Endothelial cell of umbilical vein (primary cell): Measurements from ENCODE around the gene AMIGO3. TPM values are rescaled to one million over a fixed set of nuclear protein-coding genes. Genes with fewer than 3 reads are reported as not detected.
A peak's percentile ranks its signal among the peaks of the same experiment; 100 is the strongest.

Source experiments
- BruUV-seq: library from RNA; stranded (reverse); fragments of 400-500 nt; replicated peaks from 2 replicates; lab custom pipeline; 2021; lab: Mats Ljungman, UMichigan
- CTCF ChIA-PET: fragments of 300-600, 350-600 bp; sonication (Branson Sonifier 250); formaldehyde crosslinking; loops from one replicate; lab custom pipeline; 2021; ENCODE audit warnings: antibody characterized with exemption, inconsistent platforms; lab: Charles Lee
- POLR2A ChIA-PET: fragments of 300-600, 350-600 bp; sonication (Branson Sonifier 250); formaldehyde crosslinking; loops from one replicate; lab custom pipeline; 2021; ENCODE audit warnings: antibody characterized with exemption, inconsistent platforms; lab: Charles Lee
- DNase-seq: peaks from one replicate; pipeline ENCODE4 v3.0.0-alpha.2; 2011; ENCODE audit warnings: low read depth, low spot score
- FAIRE-seq: peaks from 2 replicates; lab custom pipeline; 2011; peaks lifted over from hg19 to GRCh38; lab: Jason Lieb, UNC
- H2AFZ ChIP-seq: 2 replicates; pipeline ENCODE4 v1.6.0; 2012; ENCODE audit warnings: low read depth, low read length, control low read depth, inconsistent platforms
- H3K27ac ChIP-seq: 2 replicates; pipeline ENCODE4 v1.5.1; 2011; ENCODE audit warnings: low read depth, mild to moderate bottlenecking, control low read depth, low read length, moderate library complexity; ENCODE audit not compliant: insufficient read depth
- H3K27me3 ChIP-seq, 2 experiments: 2 replicates each; pipeline versions ENCODE4 v1.6.0 to v1.6.1; 2011; ENCODE audit warnings: low read length in 2 of 2, mixed read lengths in 1 of 2; ENCODE audit not compliant: control insufficient read depth in 2 of 2, insufficient read depth in 2 of 2
- H3K36me3 ChIP-seq, 2 experiments: 2 replicates in 1 of 2; 3 replicates in 1 of 2; pipeline ENCODE4 v1.5.1; 2011; ENCODE audit warnings: low read length in 2 of 2, mild to moderate bottlenecking in 1 of 2, moderate library complexity in 1 of 2; ENCODE audit not compliant: control insufficient read depth in 2 of 2, insufficient read depth in 2 of 2; ENCODE audit errors: extremely low read depth in 1 of 2
- H3K4me1 ChIP-seq: 3 replicates; pipeline ENCODE4 v1.5.1; 2011; ENCODE audit warnings: mild to moderate bottlenecking, low read length; ENCODE audit not compliant: control insufficient read depth, insufficient read depth; ENCODE audit errors: extremely low read depth
- H3K4me2 ChIP-seq: 2 replicates; pipeline ENCODE4 v1.6.1; 2011; ENCODE audit warnings: low read length, control low read depth, mixed read lengths; ENCODE audit not compliant: insufficient read depth
- H3K4me3 ChIP-seq, 3 experiments: fragments of 200-600 bp in 1 of 3; sonication (generic), shearing (Covaris generic) in 1 of 3; replicated peaks in 1 of 3; 2 replicates each; pipeline ENCODE4 v1.5.1; 2011 to 2016; ENCODE audit warnings: control low read depth in 3 of 3, low read length in 3 of 3, mild to moderate bottlenecking in 2 of 3, inconsistent platforms in 1 of 3, low read depth in 1 of 3, moderate library complexity in 1 of 3; ENCODE audit not compliant: insufficient read depth in 1 of 3
- H3K79me2 ChIP-seq: 2 replicates; pipeline ENCODE4 v1.6.0; 2012; ENCODE audit warnings: low read length, inconsistent platforms; ENCODE audit not compliant: control insufficient read depth, insufficient read depth
- H3K9ac ChIP-seq: replicated peaks from 2 replicates; pipeline ENCODE3; 2011; ENCODE audit warnings: low read length, control low read depth; ENCODE audit not compliant: insufficient read depth; ENCODE audit errors: extremely low read depth
- H3K9me1 ChIP-seq: replicated peaks from 3 replicates; pipeline ENCODE4 v1.6.0; 2011; ENCODE audit warnings: mild to moderate bottlenecking, low read length; ENCODE audit not compliant: control insufficient read depth, insufficient read depth; ENCODE audit errors: extremely low read depth
- H3K9me3 ChIP-seq: replicated peaks from 2 replicates; pipeline ENCODE4 v1.5.1; 2012; ENCODE audit warnings: low read length, inconsistent platforms; ENCODE audit not compliant: control insufficient read depth, insufficient read depth
- H4K20me1 ChIP-seq: replicated peaks from 2 replicates; pipeline ENCODE3; 2011; ENCODE audit warnings: mild to moderate bottlenecking, low read length; ENCODE audit not compliant: control insufficient read depth, insufficient read depth; ENCODE audit errors: extremely low read depth
- EZH2 ChIP-seq: IDR thresholded peaks from 2 replicates; pipeline ENCODE4 v1.6.1; 2012; ENCODE audit warnings: borderline replicate concordance, low read depth, mild to moderate bottlenecking, moderate library complexity, low read length, inconsistent platforms; ENCODE audit not compliant: severe bottlenecking
- GATA2 ChIP-seq: IDR thresholded peaks from 2 replicates; pipeline ENCODE4 v1.7.0; 2011; ENCODE audit warnings: low read depth, mild to moderate bottlenecking, moderate library complexity, mixed read lengths, low read length; ENCODE audit not compliant: insufficient read length, insufficient read depth
- JUN ChIP-seq: IDR thresholded peaks from 2 replicates; pipeline ENCODE4 v1.6.1; 2011; ENCODE audit warnings: borderline replicate concordance, low read depth; ENCODE audit not compliant: insufficient read length, insufficient read depth
- MAX ChIP-seq: IDR thresholded peaks from 2 replicates; pipeline ENCODE4 v1.6.1; 2011; ENCODE audit not compliant: insufficient read depth, insufficient read length
- MYC ChIP-seq: IDR thresholded peaks from one replicate; pipeline ENCODE4 v1.6.1; 2011; ENCODE audit warnings: mild to moderate bottlenecking, low read depth, low read length
- POLR2A ChIP-seq: IDR thresholded peaks from 2 replicates; pipeline ENCODE4 v1.6.1; 2012; ENCODE audit warnings: low read depth, mild to moderate bottlenecking, control low read depth, low read length
- POLR2AphosphoS5 ChIP-seq: IDR thresholded peaks from 2 replicates; pipeline ENCODE4 v1.6.1; 2012; ENCODE audit warnings: low read depth, mild to moderate bottlenecking, control low read depth, low read length, moderate library complexity; ENCODE audit not compliant: insufficient read depth
- dilution Hi-C: fragments of 300-500 bp; cut with MboI; formaldehyde crosslinking; loops from one replicate; pipeline ENCODE4 v1.15.0; 2019; ENCODE audit warnings: low sequenced_read_pairs; ENCODE audit not compliant: extremely low pct_ligation_motif_present
- intact Hi-C: fragments of 100-400 bp; cut with micrococcal nuclease; formaldehyde crosslinking; loops from one replicate; pipeline ENCODE4 v1.10.0; 2022
- polyA plus RNA-seq, 4 experiments: library from polyadenylated mRNA; depleted of rRNA in 3 of 4; stranded (reverse) in 3 of 4; unstranded in 1 of 4; fragments of >200 nt; gene quantifications; 2 replicates each; pipeline versions ENCODE4 v1.2.1 to v1.2.3, GENCODE V29; 2011 to 2012; ENCODE audit warnings: missing spikeins in 1 of 4
- total RNA-seq: library from RNA; stranded (reverse); gene quantifications from 2 replicates; pipeline ENCODE4 v1.2.3, GENCODE V29; 2021

AMIGO3 gene
- total and polyA plus RNA-seq, 2 donors (not counting 3 experiments of a cell fraction or from before 2014, with no cell fraction given), result 0.21 TPM; not detected in 1

DNA sequence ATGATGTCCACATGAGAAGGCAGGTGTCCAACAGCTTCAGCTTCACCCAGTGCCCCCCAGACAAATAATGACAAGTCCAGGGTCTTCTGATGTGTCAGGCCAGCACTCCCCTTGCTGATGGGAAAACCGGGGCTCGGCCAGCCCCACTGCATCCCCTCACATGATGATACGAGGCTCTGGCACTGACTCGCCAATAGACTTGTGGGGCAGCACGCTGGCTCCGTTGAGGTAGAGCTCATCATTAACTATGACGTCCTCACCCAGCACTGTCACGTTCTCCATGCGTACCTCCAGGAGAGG, 2.1 kb upstream of the AMIGO3 start:
- intact Hi-C loops, result loop anchor here (10.0 kb wide), 1 partner anchor 363 kb away; the partner anchor contains the start of gene RBM5

GRCh38 chr3:49720855-49721595, 1.5 kb upstream of the AMIGO3 start:
- ChIA-PET POLR2A (no interaction called here), CTCF (interaction anchor here (1.0 kb wide), 1 partner anchor 118 kb away, joined by 3 read pairs; no protein-coding TSS in a partner anchor)
- Histone ChIP-seq H2AFZ (no peak overlapping the region), H3K9me1 (no peaks in the 10 kb centered on the region), H3K4me3 (no peak overlapping the region), H3K9ac (no peak overlapping the region), H3K36me3 (peaks cover 3 to 22% of the 10 kb centered on the region in 2 experiments), H3K9me3 (no peaks in the 10 kb centered on the region), H3K4me2 (no peak overlapping the region), H3K27me3 (no peaks in the 10 kb centered on the region), H3K79me2 (peaks cover 13% of the 10 kb centered on the region), H4K20me1 (no peaks in the 10 kb centered on the region), H3K4me1 (peaks cover 19% of the 10 kb centered on the region), H3K27ac (no peak overlapping the region)
- FAIRE-seq (no peak), DNase-seq (no peak)
- TSS peak; percentile 3 for BruUV-seq
- dilution Hi-C loops (no loop called here), intact Hi-C loops (loop anchor here (10.0 kb wide), 1 partner anchor 364 kb away; the partner anchor contains the start of gene RBM5)
- TF ChIP-seq MAX, result no peak
- TF ChIP-seq POLR2AphosphoS5, result no peak
- no peak for TF ChIP-seq GATA2
- TF ChIP-seq POLR2A, result no peak

More for the DNA sequence above, 2.1 kb upstream of the AMIGO3 start:
- dilution Hi-C loops, result no loop called here
- FAIRE-seq, result no peak
- Histone ChIP-seq H3K9me3 (no peaks in the 10 kb centered on the region), H3K4me3 (no peak overlapping the region), H4K20me1 (no peaks in the 10 kb centered on the region), H2AFZ (no peak overlapping the region), H3K79me2 (peaks cover 13% of the 10 kb centered on the region), H3K27ac (no peak overlapping the region), H3K36me3 (peaks cover 3 to 28% of the 10 kb centered on the region in 2 experiments), H3K9ac (no peak overlapping the region), H3K4me2 (no peak overlapping the region), H3K9me1 (no peaks in the 10 kb centered on the region), H3K27me3 (no peaks in the 10 kb centered on the region), H3K4me1 (peaks cover 19% of the 10 kb centered on the region)
- no TSS peak for BruUV-seq
- no peak for DNase-seq
- POLR2A ChIA-PET, result no interaction called here
- CTCF ChIA-PET, result interaction anchor here (1.0 kb wide), 1 partner anchor 118 kb away, joined by 3 read pairs; no protein-coding TSS in a partner anchor
- TF ChIP-seq GATA2 (no peak), EZH2 (no peak), JUN (no peak), MYC (no peak)
